ENCODE measurements around the gene AKAP13. TPM values are rescaled to one million over a fixed set of nuclear protein-coding genes. Genes with fewer than 3 reads are reported as not detected.

The AKAP13 gene
- total and polyA plus RNA-seq, 2 of the 13 experiments (the other 11 are each of a cell fraction or from before 2014, with no cell fraction given): 6.7 to 27.1 TPM

- TF ChIP-seq PHF5A (CRISPR knock-in tag; IDR thresholded peaks at IDR 0.05; ENCODE audit: low read depth, unreplicated experiment): no peak
- no peak for TF ChIP-seq ATRX (CRISPR knock-in tag; IDR thresholded peaks at IDR 0.05; ENCODE audit: borderline replicate concordance)
- TF ChIP-seq MLLT10 (CRISPR knock-in tag; IDR thresholded peaks at IDR 0.05): no peak
- TF ChIP-seq XBP1 (CRISPR knock-in tag; IDR thresholded peaks at IDR 0.05): no peak
- TF ChIP-seq SOX5 (CRISPR knock-in tag; IDR thresholded peaks at IDR 0.05; ENCODE audit: borderline replicate concordance): no peak
- TF ChIP-seq MZF1 (CRISPR knock-in tag; IDR thresholded peaks at IDR 0.05; ENCODE audit: borderline replicate concordance): no peak
- TF ChIP-seq BORCS8-MEF2B (CRISPR knock-in tag; IDR thresholded peaks at IDR 0.05): no peak
- TF ChIP-seq PHF20 (CRISPR knock-in tag; IDR thresholded peaks at IDR 0.05): no peak
- no peak for TF ChIP-seq ZNF879 (CRISPR knock-in tag; IDR thresholded peaks at IDR 0.05)
- TF ChIP-seq ISL2 (CRISPR knock-in tag; IDR thresholded peaks at IDR 0.05): no peak
- TF ChIP-seq ZNF850 (CRISPR knock-in tag; conservative IDR thresholded peaks at IDR 0.05): no peak
- TF ChIP-seq AHDC1 (CRISPR knock-in tag; IDR thresholded peaks at IDR 0.05; ENCODE audit: borderline replicate concordance): no peak
- no peak for TF ChIP-seq ZNF296 (CRISPR knock-in tag; conservative IDR thresholded peaks at IDR 0.05)
- TF ChIP-seq, protein P1, sequence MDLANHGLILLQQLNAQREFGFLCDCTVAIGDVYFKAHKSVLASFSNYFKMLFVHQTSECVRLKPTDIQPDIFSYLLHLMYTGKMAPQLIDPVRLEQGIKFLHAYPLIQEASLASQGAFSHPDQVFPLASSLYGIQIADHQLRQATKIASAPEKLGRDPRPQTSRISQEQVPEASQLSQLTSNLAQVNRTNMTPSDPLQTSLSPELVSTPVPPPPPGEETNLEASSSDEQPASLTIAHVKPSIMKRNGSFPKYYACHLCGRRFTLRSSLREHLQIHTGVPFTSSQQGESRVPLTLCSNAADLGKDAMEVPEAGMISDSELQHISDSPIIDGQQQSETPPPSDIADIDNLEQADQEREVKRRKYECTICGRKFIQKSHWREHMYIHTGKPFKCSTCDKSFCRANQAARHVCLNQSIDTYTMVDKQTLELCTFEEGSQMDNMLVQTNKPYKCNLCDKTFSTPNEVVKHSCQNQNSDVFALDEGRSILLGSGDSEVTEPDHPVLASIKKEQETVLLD (CRISPR knock-in tag; IDR thresholded peaks at IDR 0.05; ENCODE audit: low read depth): no peak
- no peak for TF ChIP-seq SMC3 (IDR thresholded peaks at IDR 0.05; ENCODE audit: low read length)
- ChIA-PET CTCF (ENCODE audit: low intra/inter-chr PET ratio, low total read pairs) (no interaction called here), POLR2A (interaction anchor here (0.9 kb wide), 1 partner anchor 9 kb away, joined by 3 read pairs; no protein-coding TSS in a partner anchor)
- no peaks in the 10 kb centered on the region for H3K9me3 ChIP-seq (ENCODE audit: low read length)
- H3K27me3 ChIP-seq (ENCODE audit: control insufficient read depth in 1 of 2, insufficient read depth in 2 of 2, low read length in 2 of 2): no peaks in the 10 kb centered on the region
- peaks cover under 1 to 21% of the 10 kb centered on the region in 2 experiments; a peak in 4 of 5 replicates for H3K36me3 ChIP-seq (replicated peaks in 1 of 2; ENCODE audit: control insufficient read depth in 1 of 2, insufficient read depth in 2 of 2, low read length in 2 of 2)
- H2AFZ ChIP-seq (ENCODE audit: low read length): no peak overlapping the region
- H3K27ac ChIP-seq (ENCODE audit: extremely low read length, insufficient read depth, low read length): no peak overlapping the region
- no TSS peak for BruUV-seq (replicated peaks)
- DNase-seq (ENCODE audit: low spot score) (no peak), FAIRE-seq (no peak), ATAC-seq (no peak)
- peaks cover 6% of the 10 kb centered on the region; the same call in 1 of the 2 replicates for H3K4me1 ChIP-seq (ENCODE audit: insufficient read depth, low read length)
- 97% methylated on average over 9 of the region's 9 CpGs for WGBS (ENCODE audit: low lambda C conversion rate)
- no peak overlapping the region for H3K4me2 ChIP-seq (ENCODE audit: low read depth, low read length)
- intact Hi-C loops (cut with micrococcal nuclease; ENCODE audit: unreplicated experiment): no loop called here
- no peaks in the 10 kb centered on the region for H4K20me1 ChIP-seq (ENCODE audit: insufficient read depth, low read length)
- H3K79me2 ChIP-seq (ENCODE audit: insufficient read depth, low read length): no peaks in the 10 kb centered on the region
- no peak overlapping the region for H3K4me3 ChIP-seq (replicated peaks in 1 of 3; ENCODE audit: insufficient read depth in 1 of 3, low read depth in 2 of 3, low read length in 3 of 3)
- H3K9ac ChIP-seq (ENCODE audit: insufficient read depth, low read depth, low read length): no peak overlapping the region
- in situ Hi-C loops (cut with HindIII; ENCODE audit: extremely low pct_ligation_motif_present, low pct_unique_long_range_greater_than_20kb): no loop called here
Observed at GRCh38 chr15:85689729-85690128, 309.3 kb downstream of the AKAP13 start.
